ENCODE results near the gene PTGFRN.
"Not testable (repeated sequence)": the region's sequence is repeated elsewhere in the genome, so short reads cannot be mapped to it uniquely, and the experiment has no call there.

The PTGFRN gene

DNA sequence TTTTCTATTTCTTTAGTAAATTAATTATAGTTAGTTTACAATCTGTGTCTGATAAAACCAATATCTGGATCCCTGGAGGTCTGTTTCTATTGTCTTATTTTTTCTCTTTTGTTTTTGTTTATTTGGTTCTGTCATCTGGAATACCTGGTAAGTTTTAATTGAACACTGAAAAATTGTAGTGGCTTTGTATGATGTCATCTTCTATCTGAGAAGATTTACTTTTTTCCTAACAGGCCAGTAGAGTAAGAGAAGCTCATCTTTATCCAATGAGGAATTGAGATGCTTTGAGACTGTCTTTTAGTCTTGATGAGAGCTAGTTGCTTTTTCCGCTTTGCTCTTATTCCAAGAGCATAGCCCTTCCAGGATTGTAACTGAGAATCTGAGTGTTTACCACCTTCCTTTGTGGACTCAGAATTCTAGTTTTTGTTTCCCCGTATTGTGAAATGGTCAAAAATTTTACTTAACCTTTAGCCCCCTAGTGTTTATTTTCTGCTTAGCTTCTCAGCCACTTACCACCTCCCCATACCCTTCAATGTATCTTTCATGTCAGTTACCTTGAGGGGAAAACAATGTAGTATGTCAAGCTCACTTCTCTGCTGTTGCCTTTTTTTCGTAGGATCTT is 25.0 kb downstream of the PTGFRN start:
- DNase-seq: no peak
- no peaks in the 10 kb centered on the region for H3K9me3 ChIP-seq
- intact Hi-C loops (cut with DNase I; ENCODE audit: low total_unique reads): no loop called here
- TF ChIP-seq, protein P1, sequence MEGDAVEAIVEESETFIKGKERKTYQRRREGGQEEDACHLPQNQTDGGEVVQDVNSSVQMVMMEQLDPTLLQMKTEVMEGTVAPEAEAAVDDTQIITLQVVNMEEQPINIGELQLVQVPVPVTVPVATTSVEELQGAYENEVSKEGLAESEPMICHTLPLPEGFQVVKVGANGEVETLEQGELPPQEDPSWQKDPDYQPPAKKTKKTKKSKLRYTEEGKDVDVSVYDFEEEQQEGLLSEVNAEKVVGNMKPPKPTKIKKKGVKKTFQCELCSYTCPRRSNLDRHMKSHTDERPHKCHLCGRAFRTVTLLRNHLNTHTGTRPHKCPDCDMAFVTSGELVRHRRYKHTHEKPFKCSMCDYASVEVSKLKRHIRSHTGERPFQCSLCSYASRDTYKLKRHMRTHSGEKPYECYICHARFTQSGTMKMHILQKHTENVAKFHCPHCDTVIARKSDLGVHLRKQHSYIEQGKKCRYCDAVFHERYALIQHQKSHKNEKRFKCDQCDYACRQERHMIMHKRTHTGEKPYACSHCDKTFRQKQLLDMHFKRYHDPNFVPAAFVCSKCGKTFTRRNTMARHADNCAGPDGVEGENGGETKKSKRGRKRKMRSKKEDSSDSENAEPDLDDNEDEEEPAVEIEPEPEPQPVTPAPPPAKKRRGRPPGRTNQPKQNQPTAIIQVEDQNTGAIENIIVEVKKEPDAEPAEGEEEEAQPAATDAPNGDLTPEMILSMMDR (IDR thresholded peaks at IDR 0.05): no peak
- H3K4me3 ChIP-seq: no peak overlapping the region
- no peaks in the 10 kb centered on the region for H3K4me1 ChIP-seq
- H3K27ac ChIP-seq: no peak overlapping the region
- H3K36me3 ChIP-seq: no peaks in the 10 kb centered on the region
- no peaks in the 10 kb centered on the region for H3K27me3 ChIP-seq

DNA sequence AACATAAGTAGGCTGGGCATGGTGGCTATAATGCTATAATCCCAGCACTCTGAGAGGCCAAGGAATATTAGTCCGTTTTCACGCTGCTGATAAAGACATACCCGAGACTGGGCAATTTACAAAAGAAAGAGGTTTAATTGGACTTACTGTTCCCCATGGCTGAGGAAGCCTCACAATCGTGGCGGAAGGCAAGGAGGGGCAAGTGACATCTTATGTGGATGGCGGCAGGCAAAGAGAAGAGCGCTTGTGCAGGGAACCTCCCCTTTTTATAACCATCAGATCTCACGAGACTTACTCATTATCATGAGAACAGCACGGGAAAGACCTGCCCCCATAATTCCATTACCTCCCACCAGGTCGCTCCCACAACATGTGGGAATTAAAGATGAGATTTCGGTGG is 28.5 kb downstream of the PTGFRN start:
- no peak for DNase-seq
- Histone ChIP-seq H3K36me3 (peaks cover 0 to 9% (median 0%) of the 10 kb centered on the region in 3 donors), H3K4me1 (no peaks in the 10 kb centered on the region), H3K4me3 (no peak overlapping the region), H3K27ac (no peak overlapping the region), H3K9me3 (no peaks in the 10 kb centered on the region), H3K27me3 (no peaks in the 10 kb centered on the region)
- intact Hi-C loops (cut with DNase I; ENCODE audit: low total_unique reads): no loop called here
- TF ChIP-seq, protein P1 (IDR thresholded peaks at IDR 0.05): no peak

DNA sequence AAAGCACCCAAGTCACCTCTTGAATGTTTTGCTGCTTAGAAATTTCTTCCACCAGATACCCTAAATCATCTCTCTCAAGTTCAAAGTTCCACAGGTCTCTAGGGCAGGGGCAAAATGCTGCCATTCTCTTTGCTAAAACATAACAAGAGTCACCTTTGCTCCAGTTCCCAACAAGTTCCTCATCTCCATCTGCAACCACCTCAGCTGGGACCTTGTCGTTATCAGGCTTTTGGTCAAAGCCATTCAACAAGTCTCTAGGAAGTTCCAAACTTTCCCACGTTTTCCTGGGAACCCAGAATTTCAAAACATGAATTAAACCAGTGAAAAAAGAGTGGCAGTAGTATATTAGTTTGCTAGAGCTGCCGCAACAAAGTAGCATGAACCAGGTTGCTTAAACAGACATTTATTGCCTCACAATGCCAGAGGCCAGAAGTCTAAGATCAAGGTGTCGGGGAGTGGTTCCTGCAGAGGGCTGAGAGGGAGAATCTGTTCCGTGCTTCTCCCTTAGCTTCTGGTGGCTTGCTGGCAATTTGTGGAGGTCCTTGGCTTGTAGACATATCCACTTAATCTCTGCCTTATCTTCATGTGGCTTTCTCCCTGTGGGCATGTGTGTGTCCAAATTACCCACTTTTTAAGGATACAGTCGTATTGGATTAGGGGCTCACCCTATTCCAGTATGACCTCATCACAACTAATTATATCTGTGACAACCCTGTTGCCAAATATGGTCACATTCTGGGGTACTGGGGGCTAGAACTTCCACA is 30.2 kb downstream of the PTGFRN start:
- H3K27ac ChIP-seq; H3K4me3 ChIP-seq; H3K9me3 ChIP-seq; H3K27me3 ChIP-seq; DNase-seq; H3K4me1 ChIP-seq; intact Hi-C loops (cut with DNase I; ENCODE audit: low total_unique reads): not testable (repeated sequence)
- peaks cover 0 to 21% (median 0%) of the 10 kb centered on the region in 3 donors for H3K36me3 ChIP-seq

DNA sequence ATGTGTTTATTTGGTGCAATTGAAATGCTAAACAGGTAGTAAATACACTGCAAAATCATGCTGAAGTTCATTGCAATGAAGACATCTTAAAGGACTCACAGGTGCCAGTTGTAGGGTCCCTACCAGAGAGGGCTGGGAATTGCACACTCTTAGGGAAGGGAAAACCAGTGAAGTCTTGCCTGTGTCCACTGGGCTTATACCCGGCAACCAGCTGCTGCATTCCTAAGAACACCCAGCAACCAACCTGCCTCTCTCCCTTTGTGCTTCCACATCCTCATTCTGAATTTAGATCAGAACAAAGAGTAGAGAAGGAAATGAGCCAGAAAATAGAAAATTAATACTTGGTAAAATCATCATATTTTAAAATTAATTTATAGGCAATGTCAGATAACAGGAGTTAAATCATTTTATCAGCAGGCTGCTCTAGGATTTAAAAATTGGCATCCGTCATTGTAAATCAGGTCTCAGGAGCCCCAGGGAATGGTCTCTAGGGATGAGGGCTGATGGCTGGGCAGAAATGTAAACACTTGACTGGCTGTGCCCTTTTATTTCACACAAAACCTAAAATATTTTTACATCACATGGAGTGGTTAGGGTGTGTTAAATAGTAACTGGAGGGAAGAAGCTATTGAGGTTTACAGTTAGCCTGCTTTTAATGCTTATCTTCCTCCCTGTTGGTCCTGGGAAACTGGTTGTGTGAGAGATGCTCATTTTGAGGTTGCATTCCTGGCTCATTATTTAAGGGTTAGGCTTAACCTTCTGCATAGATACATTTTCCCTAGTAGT is 31.3 kb downstream of the PTGFRN start:
- no peak overlapping the region for H3K4me3 ChIP-seq
- H3K4me1 ChIP-seq: no peaks in the 10 kb centered on the region
- TF ChIP-seq, protein P1 (IDR thresholded peaks at IDR 0.05): no peak
- DNase-seq: no peak
- intact Hi-C loops (cut with DNase I; ENCODE audit: low total_unique reads): no loop called here
- no peak overlapping the region for H3K27ac ChIP-seq
- H3K36me3 ChIP-seq: peaks cover 0 to 26% (median 0%) of the 10 kb centered on the region in 3 donors
- no peaks in the 10 kb centered on the region for H3K27me3 ChIP-seq
- no peaks in the 10 kb centered on the region for H3K9me3 ChIP-seq

DNA sequence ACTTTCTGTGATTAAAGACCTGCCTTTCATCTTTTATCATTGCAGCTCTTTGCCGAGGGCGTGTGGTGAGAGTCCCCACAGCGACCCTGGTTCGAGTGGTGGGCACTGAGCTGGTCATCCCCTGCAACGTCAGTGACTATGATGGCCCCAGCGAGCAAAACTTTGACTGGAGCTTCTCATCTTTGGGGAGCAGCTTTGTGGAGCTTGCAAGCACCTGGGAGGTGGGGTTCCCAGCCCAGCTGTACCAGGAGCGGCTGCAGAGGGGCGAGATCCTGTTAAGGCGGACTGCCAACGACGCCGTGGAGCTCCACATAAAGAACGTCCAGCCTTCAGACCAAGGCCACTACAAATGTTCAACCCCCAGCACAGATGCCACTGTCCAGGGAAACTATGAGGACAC is 32.0 kb downstream of the PTGFRN start:
- Histone ChIP-seq H3K9me3 (no peaks in the 10 kb centered on the region), H3K27ac (no peak overlapping the region), H3K4me1 (no peaks in the 10 kb centered on the region), H3K4me3 (no peak overlapping the region), H3K27me3 (no peaks in the 10 kb centered on the region), H3K36me3 (peaks cover 0 to 26% (median 0%) of the 10 kb centered on the region in 3 donors)
- TF ChIP-seq, protein P1 (IDR thresholded peaks at IDR 0.05): no peak
- intact Hi-C loops (cut with DNase I; ENCODE audit: low total_unique reads): no loop called here
- no peak for DNase-seq

DNA sequence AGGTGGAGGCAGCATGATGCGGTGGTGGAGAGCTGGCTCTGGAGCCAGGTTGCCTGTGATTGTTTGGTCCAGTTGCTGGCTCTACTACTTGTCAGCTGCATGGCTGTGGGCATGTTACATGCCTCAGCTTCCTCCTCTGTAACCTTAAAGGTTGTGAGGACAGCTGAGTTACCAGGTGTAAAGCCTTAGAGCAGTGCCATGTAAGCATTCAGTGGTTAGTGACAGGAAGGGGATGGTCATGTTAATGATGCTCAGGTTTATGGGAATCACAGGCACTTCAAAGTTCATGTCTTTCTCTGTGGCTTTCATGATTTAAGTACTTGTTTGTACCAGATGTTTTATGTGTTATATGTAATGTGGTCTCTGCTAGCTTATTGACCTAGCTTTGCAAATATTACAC is 32.6 kb downstream of the PTGFRN start:
- Histone ChIP-seq H3K27me3 (no peaks in the 10 kb centered on the region), H3K27ac (no peak overlapping the region), H3K4me1 (no peaks in the 10 kb centered on the region), H3K9me3 (no peaks in the 10 kb centered on the region), H3K4me3 (no peak overlapping the region), H3K36me3 (peaks cover 0 to 26% (median 0%) of the 10 kb centered on the region in 3 donors)
- TF ChIP-seq, protein P1 (IDR thresholded peaks at IDR 0.05): no peak
- intact Hi-C loops (cut with DNase I; ENCODE audit: low total_unique reads): no loop called here
- no peak for DNase-seq

All from tibial artery (tissue), 4 donors.